Neuron (in vitro differentiated cells): Measurements from ENCODE around the gene HEATR3.

Experiments
- H2AFZ ChIP-seq: one replicate; pipeline ENCODE4 v1.6.1; 2013; ENCODE audit warnings: low read depth, mild to moderate bottlenecking, inconsistent platforms, low read length, moderate library complexity
- H3K27me3 ChIP-seq: one replicate; pipeline ENCODE4 v1.6.1; 2013; ENCODE audit warnings: low read length; ENCODE audit not compliant: insufficient read depth
- H3K36me3 ChIP-seq: one replicate; pipeline ENCODE4 v1.6.1; 2013; ENCODE audit warnings: low read length; ENCODE audit not compliant: insufficient read depth
- H3K4me1 ChIP-seq: one replicate; pipeline ENCODE4 v1.6.1; 2013; ENCODE audit warnings: low read length; ENCODE audit not compliant: insufficient read depth
- H3K4me3 ChIP-seq: 2 replicates; pipeline ENCODE4 v1.5.1; 2013; ENCODE audit warnings: mild to moderate bottlenecking, low read length, moderate library complexity
- H3K9me3 ChIP-seq: one replicate; pipeline ENCODE4 v1.6.1; 2013; ENCODE audit warnings: low read length

The HEATR3 gene

GRCh38 chr16:50038756-50039529 is 26.8 kb upstream of the HEATR3 start:
- Histone ChIP-seq H3K4me1 (no peaks in the 10 kb centered on the region), H3K4me3 (no peak overlapping the region), H2AFZ (no peak overlapping the region)

GRCh38 chr16:50040018-50040417 is 25.8 kb upstream of the HEATR3 start:
- H3K9me3 ChIP-seq = no peaks in the 10 kb centered on the region
- peaks cover 15% of the 10 kb centered on the region for H3K36me3 ChIP-seq
- H3K4me3 ChIP-seq = no peak overlapping the region
- H2AFZ ChIP-seq = no peak overlapping the region
- H3K27me3 ChIP-seq = no peaks in the 10 kb centered on the region
- H3K4me1 ChIP-seq = no peaks in the 10 kb centered on the region

More at GRCh38 chr16:50038756-50039529, 26.8 kb upstream of the HEATR3 start:
- peaks cover 25% of the 10 kb centered on the region for H3K36me3 ChIP-seq
- no peaks in the 10 kb centered on the region for H3K27me3 ChIP-seq
- no peaks in the 10 kb centered on the region for H3K9me3 ChIP-seq

DNA sequence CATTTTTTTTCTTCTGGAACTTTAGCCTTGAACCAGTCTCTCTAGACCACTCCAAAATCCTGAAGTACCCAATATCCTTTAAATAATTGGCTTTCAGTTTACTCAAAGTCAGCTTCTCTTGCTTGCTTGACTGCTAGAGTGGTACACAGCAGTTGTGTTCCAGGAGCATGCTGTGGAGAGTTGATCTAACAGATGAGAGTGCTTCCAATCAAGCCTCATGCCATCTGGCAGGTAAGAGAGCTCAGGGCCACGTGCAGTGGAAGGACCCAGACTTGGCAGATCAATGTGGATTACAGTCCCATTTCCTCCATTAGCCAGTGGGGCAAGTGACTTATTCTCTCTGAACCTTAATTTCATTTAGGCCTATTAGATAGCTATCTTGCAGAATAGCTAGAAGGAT is 25.1 kb upstream of the HEATR3 start:
- Histone ChIP-seq H2AFZ (no peak overlapping the region), H3K9me3 (no peaks in the 10 kb centered on the region), H3K4me1 (no peaks in the 10 kb centered on the region), H3K27me3 (no peaks in the 10 kb centered on the region), H3K4me3 (no peak overlapping the region), H3K36me3 (peaks cover 11% of the 10 kb centered on the region)

GRCh38 chr16:50043358-50043757 is 22.4 kb upstream of the HEATR3 start:
- H3K9me3 ChIP-seq = no peaks in the 10 kb centered on the region
- H3K27me3 ChIP-seq = no peaks in the 10 kb centered on the region
- H3K36me3 ChIP-seq = no peaks in the 10 kb centered on the region
- no peak overlapping the region for H3K4me3 ChIP-seq
- H2AFZ ChIP-seq = no peak overlapping the region
- no peaks in the 10 kb centered on the region for H3K4me1 ChIP-seq

- Histone ChIP-seq H3K27me3 (no peaks in the 10 kb centered on the region), H2AFZ (no peak overlapping the region), H3K4me3 (no peak overlapping the region), H3K9me3 (no peaks in the 10 kb centered on the region), H3K36me3 (no peaks in the 10 kb centered on the region), H3K4me1 (no peaks in the 10 kb centered on the region)
Measured at GRCh38 chr16:50045412-50045811, 20.4 kb upstream of the HEATR3 start.

- Histone ChIP-seq H3K4me1 (no peaks in the 10 kb centered on the region), H3K9me3 (no peaks in the 10 kb centered on the region), H2AFZ (no peak overlapping the region), H3K4me3 (no peak overlapping the region), H3K27me3 (no peaks in the 10 kb centered on the region), H3K36me3 (no peaks in the 10 kb centered on the region)
Measured at GRCh38 chr16:50046853-50047252, 18.9 kb upstream of the HEATR3 start.

- H3K9me3 ChIP-seq = no peaks in the 10 kb centered on the region
- H3K36me3 ChIP-seq = no peaks in the 10 kb centered on the region
- H2AFZ ChIP-seq = no peak overlapping the region
- H3K27me3 ChIP-seq = no peaks in the 10 kb centered on the region
- no peak overlapping the region for H3K4me3 ChIP-seq
- H3K4me1 ChIP-seq = no peaks in the 10 kb centered on the region
Measured at GRCh38 chr16:50047864-50048263, 17.9 kb upstream of the HEATR3 start.

- Histone ChIP-seq H3K27me3 (no peaks in the 10 kb centered on the region), H2AFZ (no peak overlapping the region), H3K36me3 (no peaks in the 10 kb centered on the region), H3K9me3 (no peaks in the 10 kb centered on the region), H3K4me1 (no peaks in the 10 kb centered on the region), H3K4me3 (no peak overlapping the region)
Measured at GRCh38 chr16:50050802-50051201, 15.0 kb upstream of the HEATR3 start.

GRCh38 chr16:50056226-50056625 is 9.5 kb upstream of the HEATR3 start:
- H2AFZ ChIP-seq = no peak overlapping the region
- peaks cover 2% of the 10 kb centered on the region for H3K9me3 ChIP-seq
- no peak overlapping the region for H3K4me3 ChIP-seq
- no peaks in the 10 kb centered on the region for H3K4me1 ChIP-seq
- H3K36me3 ChIP-seq = no peaks in the 10 kb centered on the region
- no peaks in the 10 kb centered on the region for H3K27me3 ChIP-seq

DNA sequence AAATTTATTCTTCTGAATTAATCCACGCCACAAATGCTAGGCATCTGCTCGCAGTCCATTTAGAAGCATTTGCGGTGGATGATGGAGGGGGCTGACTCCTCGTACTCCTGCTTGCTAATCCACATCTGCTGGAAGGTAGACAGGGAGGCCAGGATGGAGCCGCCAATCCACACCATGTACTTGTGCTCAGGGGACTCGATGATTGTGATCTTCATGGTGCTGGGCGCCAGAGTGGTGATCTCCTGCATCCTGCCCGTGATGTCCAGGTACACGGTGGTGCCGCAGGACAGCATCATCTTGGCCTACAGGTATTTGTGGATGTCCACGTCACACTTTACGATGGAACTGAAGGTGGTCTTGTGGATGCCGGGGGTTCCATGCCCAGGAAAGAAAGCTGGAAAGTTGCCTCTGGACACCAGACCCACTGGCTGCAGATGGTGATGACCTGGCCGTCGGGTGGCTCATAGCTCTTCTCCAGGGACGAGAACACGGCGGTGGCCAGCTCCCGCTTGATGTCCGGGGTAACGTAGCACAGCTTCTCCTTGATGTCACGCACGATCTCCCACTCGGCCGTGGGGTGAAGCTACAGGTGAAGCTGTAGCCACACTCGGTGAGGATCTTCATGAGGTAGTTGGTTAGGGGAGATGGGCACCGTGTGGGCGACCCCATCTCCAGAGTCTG is 7.5 kb upstream of the HEATR3 start:
- peaks cover 2% of the 10 kb centered on the region for H3K9me3 ChIP-seq
- H3K36me3 ChIP-seq = no peaks in the 10 kb centered on the region
- no peaks in the 10 kb centered on the region for H3K4me1 ChIP-seq
- H3K27me3 ChIP-seq = no peaks in the 10 kb centered on the region
- H3K4me3 ChIP-seq = no peak overlapping the region
- H2AFZ ChIP-seq = no peak overlapping the region

- Histone ChIP-seq H3K27me3 (no peaks in the 10 kb centered on the region), H3K4me1 (no peaks in the 10 kb centered on the region), H3K4me3 (no peak overlapping the region), H3K9me3 (peaks cover 2% of the 10 kb centered on the region), H2AFZ (no peak overlapping the region), H3K36me3 (no peaks in the 10 kb centered on the region)
Measured at GRCh38 chr16:50059111-50059510, 6.7 kb upstream of the HEATR3 start.

- no peaks in the 10 kb centered on the region for H3K27me3 ChIP-seq
- H2AFZ ChIP-seq = no peak overlapping the region
- no peaks in the 10 kb centered on the region for H3K4me1 ChIP-seq
- no peak overlapping the region for H3K4me3 ChIP-seq
- H3K36me3 ChIP-seq = no peaks in the 10 kb centered on the region
- peaks cover 2% of the 10 kb centered on the region for H3K9me3 ChIP-seq
Measured at GRCh38 chr16:50059669-50060068, 6.1 kb upstream of the HEATR3 start.

GRCh38 chr16:50061326-50061725 is 4.4 kb upstream of the HEATR3 start:
- Histone ChIP-seq H3K4me1 (peaks cover 2% of the 10 kb centered on the region), H3K36me3 (no peaks in the 10 kb centered on the region), H2AFZ (no peak overlapping the region), H3K4me3 (no peak overlapping the region), H3K27me3 (no peaks in the 10 kb centered on the region), H3K9me3 (peaks cover under 1% of the 10 kb centered on the region)
